HG03045 (cell line): Measurements from ENCODE around the gene UBXN10.

Experiments used
- ATAC-seq: cut with Tn5 transposase; IDR thresholded peaks from one replicate; pipeline ENCODE4 v1.9.1; 2021; ENCODE audit warnings: mild to moderate bottlenecking, moderate library complexity; ENCODE audit not compliant: unreplicated experiment

The UBXN10 gene

GRCh38 chr1:20185834-20186782 lies at the start of gene UBXN10, which contains the start of gene PLA2G2C:
TSS of gene UBXN10 (plus strand) at chr1:20186096. CDS start at chr1:20190562, 4,466 bp downstream.
TSS of gene PLA2G2C (minus strand) at chr1:20186518. CDS start at chr1:20177363, 9,155 bp downstream.
- ATAC-seq, result no peak

- no peak for ATAC-seq
These were observed 49.6 kb upstream of the UBXN10 start for GRCh38 chr1:20136249-20136648.

- no peak for ATAC-seq
These were observed 48.8 kb upstream of the UBXN10 start for GRCh38 chr1:20137055-20137454.

DNA sequence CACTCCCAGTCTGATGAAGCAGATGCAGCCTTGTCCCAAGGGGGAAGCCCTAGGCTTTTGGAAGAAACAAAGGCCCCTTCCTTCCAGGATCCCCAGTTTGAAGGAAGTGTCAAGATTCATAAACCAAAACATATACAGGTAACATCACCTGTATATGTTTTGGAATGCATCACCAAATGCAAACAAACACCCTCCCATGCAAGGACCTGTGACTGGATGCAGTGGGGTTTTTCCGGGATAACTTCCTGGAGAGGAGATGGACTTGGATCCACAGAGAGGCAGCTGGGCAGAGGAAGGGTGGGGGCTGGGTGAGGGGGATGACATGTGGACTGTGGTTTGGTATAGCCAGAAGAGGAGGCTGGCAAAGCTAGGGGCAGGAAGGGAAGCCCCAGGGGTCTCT lies 48.3 kb upstream of the UBXN10 start:
- no peak for ATAC-seq

GRCh38 chr1:20138346-20138745 lies 47.5 kb upstream of the UBXN10 start:
- no peak for ATAC-seq

GRCh38 chr1:20138961-20139550 lies 46.8 kb upstream of the UBXN10 start, which contains the start of gene PLA2G2F:
TSS of gene PLA2G2F (plus strand) at chr1:20139323. CDS start at chr1:20139428, 105 bp downstream.
- no peak for ATAC-seq

- no peak for ATAC-seq
These were observed 45.9 kb upstream of the UBXN10 start for GRCh38 chr1:20139776-20140612.

DNA sequence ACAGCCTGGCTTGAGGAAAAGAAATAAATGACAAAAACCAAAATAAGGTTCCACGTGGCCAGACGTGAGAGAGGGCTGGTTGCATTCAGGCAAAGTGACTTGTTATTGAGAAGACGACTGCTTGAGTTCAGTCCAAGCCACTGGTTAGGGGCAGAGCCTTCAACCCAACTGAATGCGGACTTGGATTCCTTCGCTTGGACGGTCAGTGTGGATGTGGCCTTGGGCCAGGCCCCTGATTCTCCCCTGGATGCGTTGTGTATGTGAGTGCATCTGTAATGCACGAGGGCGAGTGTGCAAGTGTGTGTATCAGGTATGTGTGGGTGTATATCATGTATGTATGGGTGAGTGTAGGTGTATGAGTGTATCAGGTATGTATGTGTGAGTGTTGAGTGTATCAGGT lies 44.9 kb upstream of the UBXN10 start:
- no peak for ATAC-seq

DNA sequence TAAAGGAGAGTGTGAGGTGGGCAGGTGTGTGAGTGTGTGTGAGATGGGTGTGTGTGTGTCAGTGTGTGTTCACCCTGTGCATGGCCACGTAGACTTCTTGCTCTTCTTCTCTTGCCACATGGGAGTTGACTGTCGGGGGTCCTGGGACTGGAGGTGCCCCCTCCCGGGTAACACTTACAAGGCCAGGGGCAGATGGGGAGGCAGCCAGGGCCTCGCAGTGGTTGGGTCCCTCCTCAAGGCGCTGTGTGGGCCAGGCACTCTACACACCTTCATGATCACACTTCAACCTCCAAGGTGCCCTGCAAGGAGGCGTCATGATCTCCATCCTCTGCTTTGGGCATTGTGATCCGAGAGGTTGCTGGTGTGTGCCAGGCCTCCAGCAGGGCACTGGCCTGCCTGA lies 44.4 kb upstream of the UBXN10 start:
- no peak for ATAC-seq

DNA sequence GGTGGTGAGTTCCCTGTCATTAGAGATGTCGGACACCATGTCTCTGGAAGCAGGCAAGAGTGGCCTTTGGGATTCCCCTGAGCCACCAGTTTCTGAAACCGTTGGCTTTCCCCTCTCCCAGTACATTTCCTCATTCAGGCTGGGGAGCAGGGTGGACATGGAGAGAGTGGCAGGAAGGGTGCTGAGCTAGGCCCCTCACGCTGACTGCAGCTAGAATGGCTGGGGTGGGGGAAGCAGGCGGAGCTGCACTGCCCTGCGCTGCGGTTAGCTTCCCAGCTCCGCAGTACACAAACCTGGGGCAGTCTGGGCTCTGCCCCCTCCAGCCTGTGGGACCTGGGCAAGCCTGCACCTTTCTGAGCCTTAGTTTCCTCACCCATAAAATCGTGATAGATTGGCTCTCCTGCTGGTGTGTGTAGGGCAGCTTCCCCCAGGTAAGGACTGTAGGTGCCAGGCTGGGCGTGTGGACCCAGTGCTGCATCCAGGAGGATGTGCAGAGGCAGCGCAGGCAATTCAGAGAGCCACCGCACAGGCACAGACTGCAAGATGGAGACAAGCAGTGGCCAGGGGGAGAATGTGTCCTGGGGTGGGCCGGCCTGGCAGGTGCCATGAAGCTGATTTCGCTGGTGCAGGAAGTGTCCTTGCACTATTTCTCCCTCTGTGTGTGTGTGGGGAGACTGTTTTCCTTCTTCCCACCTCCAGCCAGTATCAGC lies 43.7 kb upstream of the UBXN10 start:
- ATAC-seq, result no peak

DNA sequence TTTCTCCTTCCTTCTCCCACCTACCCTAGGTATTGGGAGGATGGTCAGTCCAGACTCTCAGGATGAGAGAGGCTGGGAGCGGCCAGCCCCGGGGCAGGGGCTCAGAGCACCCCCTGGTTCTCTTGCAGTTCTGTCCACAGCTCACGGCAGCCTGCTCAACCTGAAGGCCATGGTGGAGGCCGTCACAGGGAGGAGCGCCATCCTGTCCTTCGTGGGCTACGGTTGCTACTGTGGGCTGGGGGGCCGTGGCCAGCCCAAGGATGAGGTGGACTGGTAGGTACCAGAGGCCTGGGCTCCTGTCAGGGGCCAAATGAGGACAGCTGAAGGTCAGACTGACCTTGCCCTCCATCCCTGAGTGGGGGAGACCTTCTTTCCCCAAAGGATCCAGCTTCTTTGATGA lies 42.6 kb upstream of the UBXN10 start:
- no peak for ATAC-seq

DNA sequence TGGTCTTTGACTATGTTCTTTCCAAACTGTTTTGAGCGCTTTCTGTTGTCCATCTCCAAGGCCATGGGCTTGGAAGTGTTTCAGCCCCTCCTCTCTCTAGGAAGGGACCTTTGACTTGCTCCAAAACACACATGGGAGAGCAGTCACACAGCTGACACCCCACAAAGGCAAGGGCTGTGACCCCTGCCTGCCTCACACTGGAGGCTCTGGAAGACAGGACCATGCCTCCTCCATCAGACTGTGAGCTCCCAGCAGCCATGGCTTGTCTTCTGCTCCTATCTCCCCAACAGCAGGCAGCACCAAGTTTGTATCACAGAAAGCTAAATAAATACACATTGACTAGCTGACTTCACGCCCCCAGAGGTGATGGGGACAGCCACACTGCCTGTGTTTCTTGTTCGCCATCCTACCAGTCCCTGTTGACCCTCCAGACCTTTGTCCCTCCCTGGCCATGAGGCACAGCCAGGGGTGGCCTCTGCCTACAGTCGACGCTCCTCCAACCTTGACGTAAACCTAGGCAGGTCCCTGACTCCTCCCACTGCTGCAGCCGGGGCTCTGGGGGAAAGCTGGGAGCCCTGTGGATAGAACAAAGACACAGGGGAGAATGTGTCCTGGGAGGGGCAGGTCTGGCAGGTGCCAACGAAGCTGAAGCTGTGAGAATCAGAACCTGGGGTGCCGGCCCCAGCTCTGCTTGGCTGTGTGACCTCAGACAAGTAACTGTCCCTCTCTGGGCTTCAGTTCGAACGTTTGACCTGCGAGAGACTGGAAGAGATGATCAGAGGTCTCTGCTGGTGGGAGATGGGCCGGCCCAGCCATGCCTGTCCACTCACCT lies 41.9 kb upstream of the UBXN10 start:
- no peak for ATAC-seq

- ATAC-seq, result no peak
These were observed 37.9 kb upstream of the UBXN10 start for GRCh38 chr1:20147846-20148570.

DNA sequence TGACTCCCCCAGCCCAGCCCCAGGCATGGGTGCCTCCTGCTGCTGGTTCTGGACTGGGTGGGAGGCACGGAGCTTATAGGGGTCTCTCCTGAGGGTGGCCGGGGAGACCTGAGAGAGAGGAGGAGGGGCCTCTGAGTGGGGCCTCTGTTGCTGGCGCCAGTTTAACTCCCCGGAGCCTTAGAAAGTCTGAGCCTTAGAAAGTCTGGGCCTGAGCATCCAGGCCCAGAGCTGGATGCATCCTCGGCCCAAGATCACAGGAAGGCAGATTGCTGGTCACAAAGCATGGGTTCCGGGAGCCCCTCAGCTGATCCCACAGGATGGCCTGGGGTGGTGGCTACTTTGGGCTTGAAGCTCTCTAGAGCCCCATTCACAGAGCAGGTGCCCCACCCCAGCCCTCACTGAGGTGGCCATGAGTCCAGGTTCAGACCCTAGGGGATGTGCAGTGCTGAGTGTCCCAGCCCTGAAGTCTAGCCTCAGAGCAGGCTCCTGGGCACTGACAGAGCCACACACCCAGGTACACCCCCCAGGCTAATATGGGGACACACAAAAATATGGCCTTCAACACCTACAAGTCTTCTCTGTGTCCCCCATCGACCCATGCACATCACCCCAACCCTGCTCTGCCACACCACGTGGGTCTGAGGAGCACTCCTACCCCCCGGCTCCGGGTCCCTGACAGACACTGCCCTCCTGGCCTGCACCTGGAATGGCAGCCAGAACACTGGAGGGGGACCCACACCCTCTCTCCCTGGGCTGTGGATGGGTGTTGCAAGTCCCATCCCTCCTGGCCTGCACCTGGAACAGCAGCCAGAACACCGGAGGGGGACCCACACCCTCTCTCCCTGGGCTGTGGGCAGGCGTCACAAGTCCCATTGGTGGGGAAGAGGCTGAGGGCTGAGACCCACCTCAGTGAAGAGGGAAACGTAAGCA lies 37.1 kb upstream of the UBXN10 start:
- ATAC-seq, result no peak

DNA sequence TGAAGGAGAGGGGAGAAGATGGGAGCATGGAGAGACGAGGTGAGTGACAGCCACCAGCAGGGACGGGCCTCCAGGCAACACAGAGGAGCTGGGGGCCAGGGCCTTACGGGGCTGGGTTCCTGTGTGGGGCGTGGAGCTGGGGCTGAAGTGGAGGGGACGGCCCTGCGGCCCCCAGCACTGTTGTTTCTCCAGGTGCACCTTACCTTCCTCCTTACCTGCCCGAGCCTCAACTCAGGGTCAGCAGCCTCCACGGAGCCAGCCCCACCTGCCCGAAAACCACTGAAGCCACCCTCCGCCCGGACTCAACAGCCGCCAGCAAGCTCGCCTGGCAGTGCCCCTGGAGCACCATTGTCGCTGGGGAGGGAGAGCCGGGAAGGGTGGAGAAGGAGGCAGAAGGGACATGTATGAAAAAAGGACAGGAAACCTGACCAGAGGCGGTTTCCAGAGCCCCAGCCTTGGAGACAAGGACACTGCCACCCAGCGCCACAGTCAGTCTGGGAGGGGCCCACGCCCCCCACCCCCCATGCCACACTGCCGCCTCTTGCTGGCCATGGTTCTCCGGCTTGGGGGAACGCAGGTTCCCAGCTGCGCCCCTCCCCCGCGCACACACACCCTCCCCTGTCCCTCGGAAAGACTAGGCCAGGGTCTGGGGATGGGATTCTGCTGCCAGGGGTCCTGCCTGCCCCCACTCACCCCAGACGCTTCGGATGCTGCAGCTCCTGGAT lies 36.1 kb upstream of the UBXN10 start:
- no peak for ATAC-seq

GRCh38 chr1:20150326-20150705 lies 35.6 kb upstream of the UBXN10 start:
- ATAC-seq, result no peak

- no peak for ATAC-seq
These were observed 34.9 kb upstream of the UBXN10 start for GRCh38 chr1:20150969-20151368.
